PFSK-1 (cell line): ENCODE measurements around the gene ACSL5.

ENCODE experiments used
- FOXP2 ChIP-seq: optimal IDR thresholded peaks from 2 replicates; pipeline ENCODE3; 2011; ENCODE audit warnings: borderline replicate concordance, control low read depth, inconsistent platforms; ENCODE audit not compliant: insufficient read depth; ENCODE audit errors: extremely low read length, extremely low read depth
- POLR2AphosphoS5 ChIP-seq: IDR thresholded peaks from 2 replicates; pipeline ENCODE4 v1.6.1; 2012; ENCODE audit warnings: low read depth, mild to moderate bottlenecking, control low read depth, low read length, moderate library complexity
- REST ChIP-seq, 2 experiments: IDR thresholded peaks; 2 replicates each; pipeline versions ENCODE4 v1.6.1 to v1.8.0; 2011 to 2012; ENCODE audit warnings: low read depth in 2 of 2, low read length in 2 of 2, control low read depth in 1 of 2, inconsistent platforms in 1 of 2, mild to moderate bottlenecking in 1 of 2, moderate library complexity in 1 of 2; ENCODE audit not compliant: insufficient read depth in 1 of 2
- SIN3A ChIP-seq: IDR thresholded peaks from 2 replicates; pipeline ENCODE4 v1.6.1; 2012; ENCODE audit warnings: mild to moderate bottlenecking, low read length, moderate library complexity, borderline replicate concordance; ENCODE audit not compliant: insufficient read depth
- TAF1 ChIP-seq: IDR thresholded peaks from 2 replicates; pipeline ENCODE4 v1.6.1; 2012; ENCODE audit warnings: low read length, control low read depth, borderline replicate concordance; ENCODE audit not compliant: insufficient read depth

Gene ACSL5

GRCh38 chr10:112446055-112446854, 72.3 kb downstream of the ACSL5 start:
- TF ChIP-seq POLR2AphosphoS5 (no peak), SIN3A (no peak), REST (IDR thresholded peaks at IDR 0.05; ENCODE audit: insufficient read depth in 1 of 2, low read depth in 2 of 2, low read length in 2 of 2) (no peak), FOXP2 (no peak), TAF1 (no peak)

- TF ChIP-seq POLR2AphosphoS5 (peak; percentile 53; the same call in 1 of the 2 replicates), REST (IDR thresholded peaks at IDR 0.05; ENCODE audit: insufficient read depth in 1 of 2, low read depth in 2 of 2, low read length in 2 of 2) (peak in 1 of 2 experiments; percentile 32; a peak in 1 of 4 replicates), TAF1 (0 out of 2 replicates have a peak, but pooled peaks have one; percentile 28), FOXP2 (no peak), SIN3A (no peak)
Observed at GRCh38 chr10:112446855-112447619, 73.1 kb downstream of the ACSL5 start, which contains the start of the genes VTI1A and ZDHHC6. VTI1A (plus strand) TSS chr10:112447215; CDS start chr10:112447374, 159 bp downstream. ZDHHC6 (minus strand) TSS chr10:112446914; CDS start chr10:112445436, 1,478 bp downstream.

GRCh38 chr10:112447620-112447928, 73.7 kb downstream of the ACSL5 start:
- TF ChIP-seq FOXP2 (no peak), REST (IDR thresholded peaks at IDR 0.05; ENCODE audit: insufficient read depth in 1 of 2, low read depth in 2 of 2, low read length in 2 of 2) (no peak), SIN3A (no peak), POLR2AphosphoS5 (no peak), TAF1 (no peak)

- TF ChIP-seq TAF1 = no peak
- TF ChIP-seq SIN3A = no peak
- no peak for TF ChIP-seq FOXP2
- no peak for TF ChIP-seq POLR2AphosphoS5
- no peak for TF ChIP-seq REST (IDR thresholded peaks at IDR 0.05; ENCODE audit: insufficient read depth in 1 of 2, low read depth in 2 of 2, low read length in 2 of 2)
Observed at GRCh38 chr10:112448888-112449287, 75.0 kb downstream of the ACSL5 start.
